HEK293 (cell line): Measurements from ENCODE around the gene ATF7IP2.

ENCODE experiments used
- CTCF ChIA-PET: fragments of 350-600 bp; formaldehyde crosslinking; extraction: SDS; loops from one replicate; lab custom pipeline; 2021; ENCODE audit warnings: antibody characterized with exemption; lab: Yijun Ruan, JAX
- POLR2A ChIA-PET: fragments of 300-600 bp; formaldehyde crosslinking; extraction: SDS; loops from one replicate; lab custom pipeline; 2020; ENCODE audit warnings: antibody characterized with exemption, inconsistent platforms; lab: Yijun Ruan, JAX
- H3K27ac ChIP-seq: fragments of 200-500 bp; sonication (Bioruptor generic); 2 replicates; pipeline ENCODE4 v1.5.1; 2014; ENCODE audit warnings: low read depth, low read length, control low read depth, inconsistent platforms; ENCODE audit errors: extremely low read depth
- H3K36me3 ChIP-seq, 2 experiments: fragments of 200-500 bp in 1 of 2; sonication (Bioruptor generic) in 1 of 2; 1 replicate in 1 of 2; 2 replicates in 1 of 2; pipeline ENCODE4 v1.5.1; 2014 to 2017; ENCODE audit warnings: inconsistent platforms in 2 of 2, low read length in 2 of 2; ENCODE audit not compliant: control insufficient read depth in 2 of 2, insufficient read depth in 1 of 2
- H3K4me1 ChIP-seq: fragments of 200-500 bp; sonication (Bioruptor generic); 2 replicates; pipeline ENCODE4 v1.5.1; 2014; ENCODE audit warnings: mild to moderate bottlenecking, low read length, inconsistent platforms; ENCODE audit not compliant: control insufficient read depth, insufficient read depth
- H3K4me3 ChIP-seq: 2 replicates; pipeline ENCODE4 v1.5.1; 2011; ENCODE audit warnings: low read depth, mild to moderate bottlenecking, control low read depth, low read length, moderate library complexity
- H3K9me3 ChIP-seq: fragments of 200-500 bp; sonication (Bioruptor generic); 2 replicates; pipeline ENCODE4 v1.5.1; 2014; ENCODE audit warnings: low read depth, low read length, inconsistent platforms; ENCODE audit not compliant: control insufficient read depth, insufficient read depth
- GLI4 ChIP-seq: fragments of 450-650 bp; formaldehyde crosslinking; IDR thresholded peaks from 2 replicates; pipeline ENCODE4 v1.5.1; 2016; ENCODE audit warnings: missing biosample characterization, missing genetic modification characterization
- KLF8 ChIP-seq: fragments of 450-650 bp; formaldehyde crosslinking; IDR thresholded peaks from 2 replicates; pipeline ENCODE4 v1.5.1; 2016; ENCODE audit warnings: missing biosample characterization, missing genetic modification characterization
- TRIM28 ChIP-seq: IDR thresholded peaks from 2 replicates; pipeline ENCODE4 v1.6.1; 2011; ENCODE audit warnings: low read length, control low read depth, borderline replicate concordance
- ZBTB20 ChIP-seq: fragments of 450-650 bp; formaldehyde crosslinking; IDR thresholded peaks from 2 replicates; pipeline ENCODE4 v1.5.1; 2016; ENCODE audit warnings: missing biosample characterization, missing genetic modification characterization
- ZBTB21 ChIP-seq: fragments of 450-650 bp; formaldehyde crosslinking; IDR thresholded peaks from 2 replicates; pipeline ENCODE4 v1.5.1; 2017; ENCODE audit warnings: missing biosample characterization, missing genetic modification characterization
- ZFHX2 ChIP-seq: fragments of 450-650 bp; formaldehyde crosslinking; conservative IDR thresholded peaks from 2 replicates; pipeline ENCODE4 v1.5.1; 2016; ENCODE audit warnings: missing biosample characterization, missing genetic modification characterization
- ZNF114 ChIP-seq: fragments of 450-650 bp; formaldehyde crosslinking; IDR thresholded peaks from 2 replicates; pipeline ENCODE4 v1.5.0; 2017; ENCODE audit warnings: missing biosample characterization, missing genetic modification characterization
- ZNF132 ChIP-seq: fragments of 450-650 bp; formaldehyde crosslinking; IDR thresholded peaks from 2 replicates; pipeline ENCODE4 v1.5.1; 2017; ENCODE audit warnings: missing biosample characterization, missing genetic modification characterization, borderline replicate concordance
- ZNF140 ChIP-seq: fragments of 450-650 bp; formaldehyde crosslinking; IDR thresholded peaks from 2 replicates; pipeline ENCODE4 v1.5.1; 2016; ENCODE audit warnings: missing biosample characterization, missing genetic modification characterization
- ZNF221 ChIP-seq: fragments of 450-650 bp; formaldehyde crosslinking; IDR thresholded peaks from 2 replicates; pipeline ENCODE4 v1.5.1; 2017; ENCODE audit warnings: missing biosample characterization, missing genetic modification characterization, borderline replicate concordance
- ZNF223 ChIP-seq: fragments of 450-650 bp; formaldehyde crosslinking; IDR thresholded peaks from 2 replicates; pipeline ENCODE4 v1.5.1; 2016; ENCODE audit warnings: missing biosample characterization, missing genetic modification characterization
- ZNF248 ChIP-seq: fragments of 450-650 bp; formaldehyde crosslinking; IDR thresholded peaks from 2 replicates; pipeline ENCODE4 v1.5.1; 2017; ENCODE audit warnings: missing biosample characterization, missing genetic modification characterization
- ZNF274 ChIP-seq, 2 experiments: fragments of 200-500 bp in 1 of 2; fragments of 450-650 bp in 1 of 2; sonication (Bioruptor generic) in 1 of 2; formaldehyde crosslinking in 1 of 2; IDR thresholded peaks; 2 replicates each; pipeline versions ENCODE4 v1.5.1 to v1.6.1; 2014 to 2016; ENCODE audit warnings: borderline replicate concordance in 1 of 2, inconsistent platforms in 1 of 2, low read length in 1 of 2, missing biosample characterization in 1 of 2, missing genetic modification characterization in 1 of 2
- ZNF311 ChIP-seq: fragments of 450-650 bp; formaldehyde crosslinking; IDR thresholded peaks from 2 replicates; pipeline ENCODE4 v1.5.1; 2017; ENCODE audit warnings: missing biosample characterization, missing genetic modification characterization, borderline replicate concordance
- ZNF416 ChIP-seq: fragments of 450-650 bp; formaldehyde crosslinking; IDR thresholded peaks from 2 replicates; pipeline ENCODE4 v1.5.1; 2016; ENCODE audit warnings: missing biosample characterization, missing genetic modification characterization
- ZNF426 ChIP-seq: fragments of 450-650 bp; formaldehyde crosslinking; IDR thresholded peaks from 2 replicates; pipeline ENCODE4 v1.5.1; 2017; ENCODE audit warnings: missing biosample characterization, missing genetic modification characterization, mild to moderate bottlenecking, inconsistent platforms, moderate library complexity
- ZNF510 ChIP-seq: fragments of 450-650 bp; formaldehyde crosslinking; IDR thresholded peaks from 2 replicates; pipeline ENCODE4 v1.5.1; 2018; ENCODE audit warnings: mild to moderate bottlenecking, missing genetic modification characterization, missing biosample characterization; ENCODE audit not compliant: insufficient replicate concordance
- ZNF561 ChIP-seq: fragments of 450-650 bp; IDR thresholded peaks from 2 replicates; pipeline ENCODE4 v1.5.1; 2018; ENCODE audit warnings: missing biosample characterization, missing genetic modification characterization, borderline replicate concordance
- ZNF585B ChIP-seq: fragments of 450-650 bp; formaldehyde crosslinking; IDR thresholded peaks from 2 replicates; pipeline ENCODE4 v1.5.1; 2016; ENCODE audit warnings: missing biosample characterization, missing genetic modification characterization
- ZNF658 ChIP-seq: fragments of 450-650 bp; formaldehyde crosslinking; IDR thresholded peaks from 2 replicates; pipeline ENCODE4; 2016; ENCODE audit warnings: missing biosample characterization, missing genetic modification characterization
- ZNF776 ChIP-seq: fragments of 450-650 bp; formaldehyde crosslinking; IDR thresholded peaks from 2 replicates; pipeline ENCODE4 v1.5.0; 2017; ENCODE audit warnings: missing biosample characterization, missing genetic modification characterization, borderline replicate concordance
- TF ChIP-seq, protein P1 (sequence below): fragments of 450-650 bp; formaldehyde crosslinking; IDR thresholded peaks from 2 replicates; pipeline ENCODE4 v1.5.1; 2016; ENCODE audit warnings: missing biosample characterization, missing genetic modification characterization
- TF ChIP-seq, protein P2 (sequence below): fragments of 450-650 bp; formaldehyde crosslinking; IDR thresholded peaks from 2 replicates; pipeline ENCODE4 v1.5.1; 2017; ENCODE audit warnings: missing biosample characterization, missing genetic modification characterization
- TF ChIP-seq, protein P3 (sequence below): fragments of 450-650 bp; formaldehyde crosslinking; IDR thresholded peaks from 2 replicates; pipeline ENCODE4 v1.5.1; 2016; ENCODE audit warnings: missing biosample characterization, missing genetic modification characterization, low read depth
- TF ChIP-seq, protein P4 (sequence below): fragments of 450-650 bp; formaldehyde crosslinking; IDR thresholded peaks from 2 replicates; pipeline ENCODE4 v1.5.1; 2016; ENCODE audit warnings: missing biosample characterization, missing genetic modification characterization
- TF ChIP-seq, protein P5 (sequence below): fragments of 450-650 bp; formaldehyde crosslinking; IDR thresholded peaks from 2 replicates; pipeline ENCODE4 v1.5.1; 2017; ENCODE audit warnings: missing biosample characterization, missing genetic modification characterization

The ATF7IP2 gene

DNA sequence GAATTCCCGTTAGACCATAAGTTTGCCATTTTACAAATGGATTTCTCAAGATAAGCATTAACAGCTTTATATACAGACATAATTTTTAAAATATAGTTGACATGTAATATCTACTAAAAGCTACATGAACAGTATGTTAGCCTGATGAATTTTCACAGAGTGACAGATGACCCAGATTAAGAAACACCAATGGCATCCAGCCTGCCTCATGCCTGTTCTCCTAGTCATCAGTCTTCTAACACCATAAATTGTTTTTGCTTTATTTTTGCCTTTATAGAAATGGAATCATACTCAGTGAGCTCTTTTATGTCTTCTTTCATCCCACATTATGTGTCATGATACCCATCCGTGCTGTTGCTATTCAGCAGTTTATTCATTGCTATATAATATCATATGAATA lies 80.0 kb downstream of the ATF7IP2 start (continued):
- no peak for TF ChIP-seq ZNF561 (tag by site-specific recombination)

DNA sequence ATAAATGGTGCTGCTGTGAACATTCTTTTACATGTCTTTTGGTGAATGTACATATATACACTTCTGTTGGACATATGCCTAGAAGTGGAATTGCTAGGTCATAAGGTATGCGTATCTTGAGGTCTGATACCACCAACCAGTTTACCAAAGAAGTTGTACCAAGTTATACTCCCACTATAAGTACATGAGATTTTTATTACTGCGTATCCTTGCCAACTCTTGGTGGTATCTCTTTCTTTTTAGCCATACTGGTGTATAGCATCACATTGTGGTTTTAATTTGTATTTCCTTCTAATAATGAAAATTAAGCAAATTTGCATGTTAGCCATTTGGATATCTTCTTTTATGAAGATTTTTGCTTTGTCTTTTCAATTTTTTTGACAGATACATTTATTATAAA lies 80.5 kb downstream of the ATF7IP2 start:
- TF ChIP-seq ZNF114 (tag by site-specific recombination): no peak
- no peak for TF ChIP-seq ZNF561 (tag by site-specific recombination)
- no peak for TF ChIP-seq GLI4 (tag by site-specific recombination)
- no peak for TF ChIP-seq ZNF132
- TF ChIP-seq, protein P1, sequence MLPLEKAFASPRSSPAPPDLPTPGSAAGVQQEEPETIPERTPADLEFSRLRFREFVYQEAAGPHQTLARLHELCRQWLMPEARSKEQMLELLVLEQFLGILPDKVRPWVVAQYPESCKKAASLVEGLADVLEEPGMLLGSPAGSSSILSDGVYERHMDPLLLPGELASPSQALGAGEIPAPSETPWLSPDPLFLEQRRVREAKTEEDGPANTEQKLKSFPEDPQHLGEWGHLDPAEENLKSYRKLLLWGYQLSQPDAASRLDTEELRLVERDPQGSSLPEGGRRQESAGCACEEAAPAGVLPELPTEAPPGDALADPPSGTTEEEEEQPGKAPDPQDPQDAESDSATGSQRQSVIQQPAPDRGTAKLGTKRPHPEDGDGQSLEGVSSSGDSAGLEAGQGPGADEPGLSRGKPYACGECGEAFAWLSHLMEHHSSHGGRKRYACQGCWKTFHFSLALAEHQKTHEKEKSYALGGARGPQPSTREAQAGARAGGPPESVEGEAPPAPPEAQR: no peak
- no peak for TF ChIP-seq ZNF776 (tag by site-specific recombination)
- TF ChIP-seq ZNF416 (tag by site-specific recombination): no peak
- TF ChIP-seq ZNF510: no peak
- TF ChIP-seq ZNF248: no peak
- no peak for TF ChIP-seq ZNF274 (IDR thresholded peaks at IDR 0.05; ENCODE audit: low read length)
- TF ChIP-seq ZNF274 (tag by site-specific recombination; IDR thresholded peaks at IDR 0.05; ENCODE audit: borderline replicate concordance): no peak
- no peak for TF ChIP-seq ZNF140 (tag by site-specific recombination)
- TF ChIP-seq ZBTB20 (tag by site-specific recombination): no peak
- no peak for TF ChIP-seq ZNF426 (tag by site-specific recombination)
- Histone ChIP-seq H3K36me3 (peaks cover 0 to 3% of the 10 kb centered on the region in 2 experiments; a peak in 1 of 3 replicates), H3K9me3 (no peaks in the 10 kb centered on the region), H3K4me1 (no peaks in the 10 kb centered on the region), H3K4me3 (no peak overlapping the region), H3K27ac (no peak overlapping the region)
- CTCF ChIA-PET: no interaction called here
- POLR2A ChIA-PET: no interaction called here

DNA sequence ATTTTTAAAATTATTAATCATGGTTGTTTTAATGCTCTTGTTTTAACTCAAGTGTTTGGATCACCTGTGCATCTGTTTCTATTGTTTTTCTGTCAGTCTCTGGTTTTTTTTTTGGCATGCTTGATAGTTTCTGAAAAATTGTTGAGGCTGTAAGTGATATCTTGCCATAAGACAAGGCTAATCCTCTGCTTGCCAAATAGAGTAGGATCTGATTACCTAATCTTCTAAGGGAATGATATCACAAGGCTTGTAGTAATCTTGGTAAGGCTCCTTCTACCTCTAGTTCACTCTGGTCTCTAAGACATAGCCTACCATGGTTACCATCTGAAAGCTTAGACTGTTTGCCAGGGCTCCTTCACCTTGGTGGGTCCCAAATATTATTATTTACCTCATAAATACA lies 81.0 kb downstream of the ATF7IP2 start:
- Histone ChIP-seq H3K4me1 (no peaks in the 10 kb centered on the region), H3K4me3 (no peak overlapping the region), H3K9me3 (no peaks in the 10 kb centered on the region)
- TF ChIP-seq, protein P2, sequence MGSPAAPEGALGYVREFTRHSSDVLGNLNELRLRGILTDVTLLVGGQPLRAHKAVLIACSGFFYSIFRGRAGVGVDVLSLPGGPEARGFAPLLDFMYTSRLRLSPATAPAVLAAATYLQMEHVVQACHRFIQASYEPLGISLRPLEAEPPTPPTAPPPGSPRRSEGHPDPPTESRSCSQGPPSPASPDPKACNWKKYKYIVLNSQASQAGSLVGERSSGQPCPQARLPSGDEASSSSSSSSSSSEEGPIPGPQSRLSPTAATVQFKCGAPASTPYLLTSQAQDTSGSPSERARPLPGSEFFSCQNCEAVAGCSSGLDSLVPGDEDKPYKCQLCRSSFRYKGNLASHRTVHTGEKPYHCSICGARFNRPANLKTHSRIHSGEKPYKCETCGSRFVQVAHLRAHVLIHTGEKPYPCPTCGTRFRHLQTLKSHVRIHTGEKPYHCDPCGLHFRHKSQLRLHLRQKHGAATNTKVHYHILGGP (tag by site-specific recombination): no peak
- TF ChIP-seq ZNF658 (tag by site-specific recombination) (no peak), ZNF221 (tag by site-specific recombination) (no peak), ZFHX2 (tag by site-specific recombination) (no peak), TRIM28 (no peak), ZNF223 (no peak), ZNF140 (tag by site-specific recombination) (no peak), ZNF311 (tag by site-specific recombination) (no peak), ZBTB21 (tag by site-specific recombination) (no peak), ZNF585B (tag by site-specific recombination) (no peak), KLF8 (tag by site-specific recombination) (no peak)
- TF ChIP-seq, protein P3, sequence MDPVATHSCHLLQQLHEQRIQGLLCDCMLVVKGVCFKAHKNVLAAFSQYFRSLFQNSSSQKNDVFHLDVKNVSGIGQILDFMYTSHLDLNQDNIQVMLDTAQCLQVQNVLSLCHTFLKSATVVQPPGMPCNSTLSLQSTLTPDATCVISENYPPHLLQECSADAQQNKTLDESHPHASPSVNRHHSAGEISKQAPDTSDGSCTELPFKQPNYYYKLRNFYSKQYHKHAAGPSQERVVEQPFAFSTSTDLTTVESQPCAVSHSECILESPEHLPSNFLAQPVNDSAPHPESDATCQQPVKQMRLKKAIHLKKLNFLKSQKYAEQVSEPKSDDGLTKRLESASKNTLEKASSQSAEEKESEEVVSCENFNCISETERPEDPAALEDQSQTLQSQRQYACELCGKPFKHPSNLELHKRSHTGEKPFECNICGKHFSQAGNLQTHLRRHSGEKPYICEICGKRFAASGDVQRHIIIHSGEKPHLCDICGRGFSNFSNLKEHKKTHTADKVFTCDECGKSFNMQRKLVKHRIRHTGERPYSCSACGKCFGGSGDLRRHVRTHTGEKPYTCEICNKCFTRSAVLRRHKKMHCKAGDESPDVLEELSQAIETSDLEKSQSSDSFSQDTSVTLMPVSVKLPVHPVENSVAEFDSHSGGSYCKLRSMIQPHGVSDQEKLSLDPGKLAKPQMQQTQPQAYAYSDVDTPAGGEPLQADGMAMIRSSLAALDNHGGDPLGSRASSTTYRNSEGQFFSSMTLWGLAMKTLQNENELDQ (tag by site-specific recombination): no peak
- TF ChIP-seq, protein P4, sequence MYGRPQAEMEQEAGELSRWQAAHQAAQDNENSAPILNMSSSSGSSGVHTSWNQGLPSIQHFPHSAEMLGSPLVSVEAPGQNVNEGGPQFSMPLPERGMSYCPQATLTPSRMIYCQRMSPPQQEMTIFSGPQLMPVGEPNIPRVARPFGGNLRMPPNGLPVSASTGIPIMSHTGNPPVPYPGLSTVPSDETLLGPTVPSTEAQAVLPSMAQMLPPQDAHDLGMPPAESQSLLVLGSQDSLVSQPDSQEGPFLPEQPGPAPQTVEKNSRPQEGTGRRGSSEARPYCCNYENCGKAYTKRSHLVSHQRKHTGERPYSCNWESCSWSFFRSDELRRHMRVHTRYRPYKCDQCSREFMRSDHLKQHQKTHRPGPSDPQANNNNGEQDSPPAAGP (tag by site-specific recombination): no peak
- TF ChIP-seq, protein P5, sequence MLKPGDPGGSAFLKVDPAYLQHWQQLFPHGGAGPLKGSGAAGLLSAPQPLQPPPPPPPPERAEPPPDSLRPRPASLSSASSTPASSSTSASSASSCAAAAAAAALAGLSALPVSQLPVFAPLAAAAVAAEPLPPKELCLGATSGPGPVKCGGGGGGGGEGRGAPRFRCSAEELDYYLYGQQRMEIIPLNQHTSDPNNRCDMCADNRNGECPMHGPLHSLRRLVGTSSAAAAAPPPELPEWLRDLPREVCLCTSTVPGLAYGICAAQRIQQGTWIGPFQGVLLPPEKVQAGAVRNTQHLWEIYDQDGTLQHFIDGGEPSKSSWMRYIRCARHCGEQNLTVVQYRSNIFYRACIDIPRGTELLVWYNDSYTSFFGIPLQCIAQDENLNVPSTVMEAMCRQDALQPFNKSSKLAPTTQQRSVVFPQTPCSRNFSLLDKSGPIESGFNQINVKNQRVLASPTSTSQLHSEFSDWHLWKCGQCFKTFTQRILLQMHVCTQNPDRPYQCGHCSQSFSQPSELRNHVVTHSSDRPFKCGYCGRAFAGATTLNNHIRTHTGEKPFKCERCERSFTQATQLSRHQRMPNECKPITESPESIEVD: no peak
- TF ChIP-seq, all 188 proteins: peak for 0
- no peak overlapping the region for H3K27ac ChIP-seq
- H3K36me3 ChIP-seq: peaks cover 0 to 3% of the 10 kb centered on the region in 2 experiments; a peak in 1 of 3 replicates
- ChIA-PET POLR2A (no interaction called here), CTCF (interaction anchor here (0.7 kb wide), 2 partner anchors 55 to 188 kb away, joined by 5 read pairs; no protein-coding TSS in a partner anchor)
